ENCODE data around the gene PHF3. TPM values are rescaled to one million over a fixed set of nuclear protein-coding genes. Genes with fewer than 3 reads are reported as not detected.
A peak's percentile ranks its signal among the peaks of the same experiment; 100 is the strongest.

PHF3 gene
- total RNA-seq, 3 donors from 2014 or later: 76.0 to 110 (median 90.4) TPM

DNA sequence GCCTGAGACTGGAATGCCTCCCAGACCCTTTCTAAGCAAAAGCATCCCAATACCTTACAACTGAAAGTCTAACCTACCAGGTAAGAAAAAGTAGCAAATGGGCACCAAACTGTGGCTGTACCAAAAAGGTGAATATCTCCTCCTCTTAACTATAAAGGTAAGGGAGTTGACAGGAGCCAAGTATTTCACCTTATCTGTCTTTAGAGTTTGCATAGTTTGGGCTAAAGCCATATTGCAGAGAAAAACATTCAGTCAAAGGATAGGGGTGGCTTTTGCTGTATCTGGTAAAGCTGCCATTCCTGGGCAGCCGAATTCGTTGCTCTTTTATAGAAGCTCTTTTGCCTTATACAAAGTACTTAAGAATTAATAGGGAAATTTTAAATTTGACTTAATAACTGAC lies 38.1 kb downstream of the PHF3 start:
- no peak for DNase-seq (ENCODE audit: low spot score in 2 of 2)
- Histone ChIP-seq H3K4me1 (no peaks in the 10 kb centered on the region), H3K27ac (no peak overlapping the region), H3K4me3 (no peak overlapping the region), H3K27me3 (no peaks in the 10 kb centered on the region), H3K36me3 (no peaks in the 10 kb centered on the region), H3K9me3 (no peaks in the 10 kb centered on the region)
- intact Hi-C loops (cut with DNase I; ENCODE audit: low total_unique reads): no loop called here
- no peak for TF ChIP-seq CTCF (IDR thresholded peaks at IDR 0.05)
- no peak for TF ChIP-seq POLR2A (IDR thresholded peaks at IDR 0.05)
- TF ChIP-seq POLR2AphosphoS5 (IDR thresholded peaks at IDR 0.05): no peak

DNA sequence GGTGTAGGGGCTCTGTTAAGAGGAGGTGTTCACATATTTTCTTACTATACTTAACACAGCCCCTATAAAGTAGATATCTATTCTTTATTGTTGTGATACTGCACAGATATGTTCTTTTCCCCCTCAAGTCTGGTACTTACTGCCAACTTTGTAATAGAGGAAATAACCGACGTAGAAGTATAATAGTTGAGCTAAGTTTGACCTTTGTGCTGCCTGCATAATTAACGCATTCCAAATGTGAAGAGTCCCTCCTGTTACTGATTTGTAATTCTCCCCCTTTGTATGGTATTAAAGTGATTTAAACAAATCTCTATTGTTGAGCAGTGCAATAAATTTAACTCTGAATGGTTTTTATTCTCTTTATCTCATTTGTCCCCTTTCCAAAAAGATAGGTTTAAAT lies 39.0 kb downstream of the PHF3 start:
- no peak for TF ChIP-seq POLR2A (IDR thresholded peaks at IDR 0.05)
- TF ChIP-seq CTCF (IDR thresholded peaks at IDR 0.05): no peak
- TF ChIP-seq POLR2AphosphoS5 (IDR thresholded peaks at IDR 0.05): no peak
- H3K4me1 ChIP-seq: no peaks in the 10 kb centered on the region

GRCh38 chr6:63675138-63675537 lies 39.5 kb downstream of the PHF3 start:
- no peaks in the 10 kb centered on the region for H3K4me1 ChIP-seq
- DNase-seq (ENCODE audit: low spot score in 2 of 2): no peak
- intact Hi-C loops (cut with DNase I; ENCODE audit: low total_unique reads): no loop called here

More for the DNA sequence above, 39.0 kb downstream of the PHF3 start:
- Histone ChIP-seq H3K36me3 (no peaks in the 10 kb centered on the region), H3K27me3 (no peaks in the 10 kb centered on the region), H3K27ac (no peak overlapping the region), H3K9me3 (no peaks in the 10 kb centered on the region), H3K4me3 (no peak overlapping the region)
- DNase-seq (ENCODE audit: low spot score in 2 of 2): no peak
- intact Hi-C loops (cut with DNase I; ENCODE audit: low total_unique reads): no loop called here

GRCh38 chr6:63676412-63677114 lies 41.0 kb downstream of the PHF3 start:
- H3K36me3 ChIP-seq: no peaks in the 10 kb centered on the region
- H3K27ac ChIP-seq: peak overlapping the region in 1 of 2 donors; percentile 0
- no peaks in the 10 kb centered on the region for H3K27me3 ChIP-seq
- TF ChIP-seq POLR2AphosphoS5 (IDR thresholded peaks at IDR 0.05) (no peak), POLR2A (IDR thresholded peaks at IDR 0.05) (no peak), CTCF (IDR thresholded peaks at IDR 0.05) (no peak)
- no peak overlapping the region for H3K4me3 ChIP-seq
- no peaks in the 10 kb centered on the region for H3K4me1 ChIP-seq
- DNase-seq (ENCODE audit: low spot score in 2 of 2): no peak
- intact Hi-C loops (cut with DNase I; ENCODE audit: low total_unique reads): no loop called here
- no peaks in the 10 kb centered on the region for H3K9me3 ChIP-seq

More at GRCh38 chr6:63675138-63675537, 39.5 kb downstream of the PHF3 start:
- H3K27me3 ChIP-seq: no peaks in the 10 kb centered on the region
- no peak overlapping the region for H3K27ac ChIP-seq
- no peak for TF ChIP-seq POLR2AphosphoS5 (IDR thresholded peaks at IDR 0.05)
- TF ChIP-seq POLR2A (IDR thresholded peaks at IDR 0.05): no peak
- TF ChIP-seq CTCF (IDR thresholded peaks at IDR 0.05): no peak
- H3K9me3 ChIP-seq: no peaks in the 10 kb centered on the region
- no peak overlapping the region for H3K4me3 ChIP-seq
- no peaks in the 10 kb centered on the region for H3K36me3 ChIP-seq

GRCh38 chr6:63677282-63677681 lies 41.7 kb downstream of the PHF3 start:
- no peak for TF ChIP-seq CTCF (IDR thresholded peaks at IDR 0.05)
- no peak for TF ChIP-seq POLR2AphosphoS5 (IDR thresholded peaks at IDR 0.05)
- TF ChIP-seq POLR2A (IDR thresholded peaks at IDR 0.05): no peak
- peaks cover 0 to 3% of the 10 kb centered on the region in 2 donors for H3K4me1 ChIP-seq
- DNase-seq (ENCODE audit: low spot score in 2 of 2): no peak
- no peaks in the 10 kb centered on the region for H3K9me3 ChIP-seq
- H3K27me3 ChIP-seq: no peaks in the 10 kb centered on the region
- no peak overlapping the region for H3K27ac ChIP-seq
- intact Hi-C loops (cut with DNase I; ENCODE audit: low total_unique reads): no loop called here
- no peaks in the 10 kb centered on the region for H3K36me3 ChIP-seq
- H3K4me3 ChIP-seq: no peak overlapping the region

Data from breast epithelium (tissue), 4 donors.